Parathyroid adenoma (tissue), 2 donors: ENCODE data around the gene DBH.
"Not testable (repeated sequence)": the region's sequence is repeated elsewhere in the genome, so short reads cannot be mapped to it uniquely, and the experiment has no call there.

Experiments used
- H2AFZ ChIP-seq: fragments of 300-600 bp; sonication (generic); one replicate; pipeline ENCODE4 v1.7.0; 2017; ENCODE audit warnings: antibody characterized with exemption, mild to moderate bottlenecking
- H3K27ac ChIP-seq: fragments of 300-600 bp; sonication (generic); one replicate; pipeline ENCODE4 v1.7.0; 2017
- H3K27me3 ChIP-seq: fragments of 300-600 bp; sonication (generic); one replicate; pipeline ENCODE4 v1.7.0; 2017; ENCODE audit warnings: low read length; ENCODE audit not compliant: control insufficient read depth, insufficient read depth
- H3K36me3 ChIP-seq: fragments of 300-600 bp; sonication (generic); one replicate; pipeline ENCODE4 v1.7.0; 2017; ENCODE audit warnings: low read length; ENCODE audit not compliant: control insufficient read depth, insufficient read depth
- H3K4me1 ChIP-seq: fragments of 300-600 bp; sonication (generic); one replicate; pipeline ENCODE4 v1.7.0; 2017; ENCODE audit warnings: control low read depth
- H3K4me2 ChIP-seq: fragments of 300-600 bp; sonication (generic); one replicate; pipeline ENCODE4 v1.7.0; 2017; ENCODE audit warnings: low read length
- H3K4me3 ChIP-seq: fragments of 300-600 bp; sonication (generic); one replicate; pipeline ENCODE4 v1.7.0; 2017; ENCODE audit warnings: low read depth, low read length
- H3K79me2 ChIP-seq: fragments of 300-600 bp; sonication (generic); one replicate; pipeline ENCODE4 v1.7.0; 2017; ENCODE audit warnings: control low read depth
- H3K9ac ChIP-seq: fragments of 300-600 bp; sonication (generic); one replicate; pipeline ENCODE4 v1.7.0; 2017; ENCODE audit warnings: mild to moderate bottlenecking
- H3K9me3 ChIP-seq: fragments of 300-600 bp; sonication (generic); one replicate; pipeline ENCODE4 v1.7.0; 2017; ENCODE audit warnings: low read length; ENCODE audit not compliant: control insufficient read depth
- TF ChIP-seq, protein P1 (sequence below): fragments of 300-600 bp; sonication (generic); IDR thresholded peaks from one replicate; pipeline ENCODE4 v1.7.0; 2017; ENCODE audit warnings: antibody characterized with exemption, mild to moderate bottlenecking
- donor health status: primary hyperparathyroidism.

Gene DBH

GRCh38 chr9:133621725-133622267 lies 14.4 kb upstream of the DBH start:
- Histone ChIP-seq H3K79me2 (no peaks in the 10 kb centered on the region), H3K27me3 (no peaks in the 10 kb centered on the region), H3K9ac (no peak overlapping the region), H3K4me3 (no peak overlapping the region), H2AFZ (no peak overlapping the region), H3K27ac (no peak overlapping the region), H3K9me3 (no peaks in the 10 kb centered on the region), H3K4me1 (no peaks in the 10 kb centered on the region), H3K4me2 (no peak overlapping the region), H3K36me3 (no peaks in the 10 kb centered on the region)
- TF ChIP-seq, protein P1, sequence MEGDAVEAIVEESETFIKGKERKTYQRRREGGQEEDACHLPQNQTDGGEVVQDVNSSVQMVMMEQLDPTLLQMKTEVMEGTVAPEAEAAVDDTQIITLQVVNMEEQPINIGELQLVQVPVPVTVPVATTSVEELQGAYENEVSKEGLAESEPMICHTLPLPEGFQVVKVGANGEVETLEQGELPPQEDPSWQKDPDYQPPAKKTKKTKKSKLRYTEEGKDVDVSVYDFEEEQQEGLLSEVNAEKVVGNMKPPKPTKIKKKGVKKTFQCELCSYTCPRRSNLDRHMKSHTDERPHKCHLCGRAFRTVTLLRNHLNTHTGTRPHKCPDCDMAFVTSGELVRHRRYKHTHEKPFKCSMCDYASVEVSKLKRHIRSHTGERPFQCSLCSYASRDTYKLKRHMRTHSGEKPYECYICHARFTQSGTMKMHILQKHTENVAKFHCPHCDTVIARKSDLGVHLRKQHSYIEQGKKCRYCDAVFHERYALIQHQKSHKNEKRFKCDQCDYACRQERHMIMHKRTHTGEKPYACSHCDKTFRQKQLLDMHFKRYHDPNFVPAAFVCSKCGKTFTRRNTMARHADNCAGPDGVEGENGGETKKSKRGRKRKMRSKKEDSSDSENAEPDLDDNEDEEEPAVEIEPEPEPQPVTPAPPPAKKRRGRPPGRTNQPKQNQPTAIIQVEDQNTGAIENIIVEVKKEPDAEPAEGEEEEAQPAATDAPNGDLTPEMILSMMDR: no peak

- Histone ChIP-seq H3K36me3 (no peaks in the 10 kb centered on the region), H3K79me2 (no peaks in the 10 kb centered on the region), H3K9ac (no peak overlapping the region), H3K4me2 (no peak overlapping the region), H3K4me3 (no peak overlapping the region), H3K27me3 (no peaks in the 10 kb centered on the region), H3K9me3 (no peaks in the 10 kb centered on the region), H2AFZ (no peak overlapping the region), H3K27ac (no peak overlapping the region), H3K4me1 (no peaks in the 10 kb centered on the region)
- TF ChIP-seq, protein P1: no peak
Measured at GRCh38 chr9:133622555-133622954, 13.6 kb upstream of the DBH start.

GRCh38 chr9:133626008-133626407 lies 10.2 kb upstream of the DBH start:
- not testable (repeated sequence) for H3K4me3 ChIP-seq, H2AFZ ChIP-seq, H3K27ac ChIP-seq, H3K27me3 ChIP-seq, H3K36me3 ChIP-seq, H3K4me1 ChIP-seq, H3K9ac ChIP-seq, H3K4me2 ChIP-seq, H3K79me2 ChIP-seq, H3K9me3 ChIP-seq

GRCh38 chr9:133627341-133627740 lies 8.8 kb upstream of the DBH start:
- TF ChIP-seq, protein P1: no peak
- Histone ChIP-seq H3K4me2 (no peak overlapping the region), H3K79me2 (no peaks in the 10 kb centered on the region), H3K36me3 (no peaks in the 10 kb centered on the region), H3K9ac (no peak overlapping the region), H3K27me3 (no peaks in the 10 kb centered on the region), H3K9me3 (no peaks in the 10 kb centered on the region), H3K4me1 (no peaks in the 10 kb centered on the region), H3K27ac (no peak overlapping the region), H3K4me3 (no peak overlapping the region), H2AFZ (no peak overlapping the region)

- Histone ChIP-seq H3K4me3 (no peak overlapping the region), H3K4me2 (no peak overlapping the region), H3K4me1 (peaks cover 2% of the 10 kb centered on the region), H3K9ac (no peak overlapping the region), H3K9me3 (no peaks in the 10 kb centered on the region), H3K27ac (no peak overlapping the region), H3K27me3 (no peaks in the 10 kb centered on the region), H3K36me3 (no peaks in the 10 kb centered on the region), H2AFZ (no peak overlapping the region), H3K79me2 (no peaks in the 10 kb centered on the region)
- TF ChIP-seq, protein P1: no peak
Measured at GRCh38 chr9:133628766-133629165, 7.4 kb upstream of the DBH start.
